Body of pancreas (tissue), 4 donors: Measurements from ENCODE around the gene GNGT2. TPM values are rescaled to one million over a fixed set of nuclear protein-coding genes. Genes with fewer than 3 reads are reported as not detected.
A peak's percentile ranks its signal among the peaks of the same experiment; 100 is the strongest.

Experiments
- ATAC-seq: fragments of 150-250 bp; one replicate; pipeline ENCODE4 v1.9.1; 2016
- DNase-seq, 4 donors: peaks; one replicate each; pipeline ENCODE4 v3.0.0-alpha.2; 2019
- H3K27ac ChIP-seq, 4 donors: fragments of 200-600 bp; sonication (generic); 1 replicate in 3 of 4; 2 replicates in 1 of 4; pipeline versions ENCODE4 v1.5.1 to v1.6.1; 2016 to 2019; ENCODE audit warnings: mild to moderate bottlenecking in 1 of 4, mixed read lengths in 1 of 4, moderate library complexity in 1 of 4
- H3K27me3 ChIP-seq, 2 donors: fragments of 200-600 bp; sonication (generic); one replicate each; pipeline ENCODE4 v1.6.0; 2016; ENCODE audit warnings: mild to moderate bottlenecking in 1 of 2
- H3K36me3 ChIP-seq, 2 donors: fragments of 200-600 bp; sonication (generic); replicated peaks in 1 of 2; 2 replicates each; pipeline ENCODE4 v1.5.1; 2016; ENCODE audit warnings: low read depth in 2 of 2; ENCODE audit not compliant: insufficient read depth in 1 of 2
- H3K4me1 ChIP-seq: fragments of 200-600 bp; sonication (generic); one replicate; pipeline ENCODE4 v1.6.0; 2016
- H3K4me3 ChIP-seq, 2 donors: fragments of 200-600 bp; sonication (generic); 1 replicate in 1 of 2; 2 replicates in 1 of 2; pipeline ENCODE4 v1.5.1; 2016 to 2019
- H3K9me3 ChIP-seq, 3 donors: fragments of 200-600 bp; sonication (generic); 1 replicate in 2 of 3; 2 replicates in 1 of 3; pipeline ENCODE4 v1.5.1; 2016
- POLR2A ChIP-seq, 3 donors: fragments of 450-650 bp; IDR thresholded peaks; one replicate each; pipeline ENCODE4 v1.6.1; 2016; ENCODE audit warnings: antibody characterized with exemption in 3 of 3, mild to moderate bottlenecking in 2 of 3
- WGBS, 2 donors: methylation state at CpG; one replicate each; pipeline ENCODE4 v1.1.5; 2017; 5-methylcytosine and 5-hydroxymethylcytosine counted together
- intact Hi-C: fragments of 100-400 bp; cut with DNase I; formaldehyde crosslinking; loops from one replicate; pipeline ENCODE4 v1.15.1; 2023
- total RNA-seq, 2 donors: library from RNA; depleted of rRNA; stranded (reverse); fragments of >200 nt; gene quantifications; one replicate each; pipeline ENCODE4 v1.1.0, GENCODE V29; 2016
- TF ChIP-seq, protein P1 (sequence below), 7 experiments: fragments of 450-650 bp in 4 of 7; fragments of 200-600 bp in 3 of 7; sonication (generic) in 3 of 7; IDR thresholded peaks; one replicate each; pipeline ENCODE4 v1.5.1; 2016 to 2019; ENCODE audit warnings: antibody characterized with exemption in 7 of 7

Gene GNGT2
- total RNA-seq, 2 donors from 2014 or later, result 16.8 TPM; not detected in 1

DNA sequence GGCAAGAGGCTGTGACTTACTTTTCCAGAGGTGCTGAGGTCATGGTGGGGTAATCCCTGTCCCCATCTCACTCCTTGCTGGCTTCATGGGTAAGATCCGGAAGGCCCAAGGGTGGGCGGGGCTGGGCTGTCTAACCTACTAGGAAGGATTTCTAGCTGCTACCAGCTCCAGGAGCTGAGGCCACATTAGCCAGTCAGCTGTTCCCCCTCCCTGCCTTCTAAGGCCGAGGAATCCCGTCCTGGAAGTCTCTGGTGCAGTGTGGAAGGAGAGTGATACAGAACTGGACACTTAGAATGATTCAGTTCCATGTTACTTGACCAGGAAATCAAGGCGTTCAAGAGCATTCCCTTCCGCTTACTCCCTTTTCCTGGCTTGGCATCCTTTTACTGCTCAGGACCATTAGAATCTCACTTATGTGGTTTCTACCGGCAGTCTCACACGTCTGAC, 8.9 kb downstream of the GNGT2 start:
- Histone ChIP-seq H3K4me3 (no peak overlapping the region), H3K9me3 (no peaks in the 10 kb centered on the region), H3K27me3 (no peaks in the 10 kb centered on the region), H3K4me1 (no peaks in the 10 kb centered on the region), H3K36me3 (no peaks in the 10 kb centered on the region), H3K27ac (no peak overlapping the region)
- DNase-seq (no peak), ATAC-seq (peak; percentile 33)
- intact Hi-C loops, result no loop called here
- TF ChIP-seq, protein P1, sequence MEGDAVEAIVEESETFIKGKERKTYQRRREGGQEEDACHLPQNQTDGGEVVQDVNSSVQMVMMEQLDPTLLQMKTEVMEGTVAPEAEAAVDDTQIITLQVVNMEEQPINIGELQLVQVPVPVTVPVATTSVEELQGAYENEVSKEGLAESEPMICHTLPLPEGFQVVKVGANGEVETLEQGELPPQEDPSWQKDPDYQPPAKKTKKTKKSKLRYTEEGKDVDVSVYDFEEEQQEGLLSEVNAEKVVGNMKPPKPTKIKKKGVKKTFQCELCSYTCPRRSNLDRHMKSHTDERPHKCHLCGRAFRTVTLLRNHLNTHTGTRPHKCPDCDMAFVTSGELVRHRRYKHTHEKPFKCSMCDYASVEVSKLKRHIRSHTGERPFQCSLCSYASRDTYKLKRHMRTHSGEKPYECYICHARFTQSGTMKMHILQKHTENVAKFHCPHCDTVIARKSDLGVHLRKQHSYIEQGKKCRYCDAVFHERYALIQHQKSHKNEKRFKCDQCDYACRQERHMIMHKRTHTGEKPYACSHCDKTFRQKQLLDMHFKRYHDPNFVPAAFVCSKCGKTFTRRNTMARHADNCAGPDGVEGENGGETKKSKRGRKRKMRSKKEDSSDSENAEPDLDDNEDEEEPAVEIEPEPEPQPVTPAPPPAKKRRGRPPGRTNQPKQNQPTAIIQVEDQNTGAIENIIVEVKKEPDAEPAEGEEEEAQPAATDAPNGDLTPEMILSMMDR (IDR thresholded peaks at IDR 0.05), result no peak
- no peak for TF ChIP-seq POLR2A (IDR thresholded peaks at IDR 0.05)
- WGBS, 2 donors, result 78 to 82% methylated on average over 8 of the region's 8 CpGs

DNA sequence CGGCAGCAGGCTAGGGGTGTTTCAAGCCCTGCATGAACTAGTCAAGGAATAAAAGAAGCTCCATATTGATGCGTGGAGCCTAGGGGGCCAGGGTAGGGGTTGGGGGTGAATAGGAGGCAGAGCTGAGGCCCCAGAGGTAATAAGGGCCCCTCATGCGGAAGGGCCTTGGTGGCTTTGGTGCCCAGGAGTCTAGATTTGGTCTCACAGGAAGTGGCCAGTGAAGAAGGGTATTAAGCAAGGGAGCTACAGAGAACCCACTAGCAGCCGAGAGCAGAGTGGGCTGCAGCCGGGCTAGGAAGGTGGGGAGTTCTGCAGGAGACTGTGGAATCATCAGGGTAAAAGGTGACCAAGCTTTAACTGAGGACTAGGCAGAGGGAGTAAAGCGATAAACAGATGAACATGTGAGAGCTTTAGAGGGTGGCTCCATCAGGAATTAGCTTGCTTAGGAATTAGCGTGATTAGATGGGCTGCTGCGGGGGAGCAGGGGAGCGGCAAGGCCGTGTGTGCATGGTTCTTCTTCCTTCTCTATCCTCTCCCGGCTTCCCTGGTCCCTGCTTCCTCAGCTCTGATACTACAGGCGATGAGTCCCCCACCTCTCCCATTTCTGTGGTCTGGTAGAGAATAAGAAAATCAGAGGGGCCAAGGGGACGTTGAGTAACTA, 9.8 kb downstream of the GNGT2 start:
- ATAC-seq, result no peak
- intact Hi-C loops, result no loop called here
- Histone ChIP-seq H3K9me3 (no peaks in the 10 kb centered on the region), H3K27ac (no peak overlapping the region), H3K4me1 (no peaks in the 10 kb centered on the region), H3K36me3 (no peaks in the 10 kb centered on the region), H3K27me3 (no peaks in the 10 kb centered on the region), H3K4me3 (no peak overlapping the region)
- TF ChIP-seq, protein P1 (IDR thresholded peaks at IDR 0.05), result no peak
- TF ChIP-seq POLR2A (IDR thresholded peaks at IDR 0.05), result no peak
- no peak for DNase-seq
- WGBS, 2 donors, result 82% methylated on average over 13 of the region's 13 CpGs

DNA sequence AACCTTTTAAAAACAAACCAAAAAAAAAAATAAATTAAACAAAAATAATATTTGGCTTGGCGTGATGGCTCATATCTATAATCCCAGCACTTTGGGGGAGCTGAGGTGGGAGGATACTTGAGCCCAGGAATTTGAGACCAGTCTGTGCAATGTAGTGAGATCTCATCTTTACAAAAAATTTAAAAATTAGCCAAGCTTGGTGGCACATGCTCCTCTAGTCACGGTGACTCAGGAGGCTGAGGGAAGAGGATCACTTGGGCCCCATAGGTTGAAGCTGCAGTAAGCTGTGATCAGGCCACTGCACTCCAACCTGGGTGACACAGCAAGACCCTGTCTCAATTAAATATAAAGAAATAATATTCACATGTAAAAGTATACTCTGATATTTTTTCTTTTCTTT, 12.2 kb downstream of the GNGT2 start:
- DNase-seq (no peak), ATAC-seq (no peak)
- no peaks in the 10 kb centered on the region for H3K27me3 ChIP-seq
- intact Hi-C loops, result no loop called here
- whole genome bisulfite sequencing, 2 donors, result 78 to 88% methylated on average over 2 of the region's 2 CpGs
- no peaks in the 10 kb centered on the region for H3K9me3 ChIP-seq
- no peak overlapping the region for H3K27ac ChIP-seq
- H3K36me3 ChIP-seq, result no peaks in the 10 kb centered on the region
- TF ChIP-seq, protein P1 (IDR thresholded peaks at IDR 0.05), result no peak
- no peak for TF ChIP-seq POLR2A (IDR thresholded peaks at IDR 0.05)
- H3K4me1 ChIP-seq, result peaks cover 8% of the 10 kb centered on the region
- H3K4me3 ChIP-seq, result no peak overlapping the region

DNA sequence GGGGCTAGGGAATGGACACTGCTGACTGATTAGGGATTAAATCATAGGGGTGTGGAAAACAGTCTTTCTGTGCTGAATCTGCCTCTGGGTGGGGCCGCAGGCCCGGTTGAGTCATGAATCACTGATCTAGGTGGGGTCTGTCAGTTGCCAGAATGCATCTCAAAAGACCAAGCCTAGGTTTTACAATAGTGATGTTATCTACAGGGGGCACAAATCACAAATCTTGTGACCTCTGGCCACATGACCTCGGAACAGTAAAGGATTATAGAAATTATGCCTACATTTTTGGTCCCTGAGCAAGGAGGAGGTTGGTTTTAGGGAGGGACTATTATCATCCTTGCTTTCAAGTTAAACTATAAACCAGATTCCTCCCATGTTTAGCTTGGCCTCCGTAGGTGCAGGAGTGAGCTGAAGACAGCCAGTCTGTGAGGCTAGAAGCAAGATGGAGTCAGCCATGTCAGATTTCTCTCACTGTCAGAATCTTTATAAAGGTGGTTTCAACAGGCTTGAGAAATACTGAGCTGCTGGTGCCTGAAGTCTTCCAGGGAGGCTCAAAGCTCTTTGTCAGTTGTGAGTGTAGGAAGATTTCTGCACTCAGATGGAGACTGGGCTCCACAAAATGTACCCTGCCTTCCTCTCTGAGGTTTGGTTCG, 12.9 kb downstream of the GNGT2 start:
- Histone ChIP-seq H3K9me3 (no peaks in the 10 kb centered on the region), H3K36me3 (no peaks in the 10 kb centered on the region), H3K27me3 (no peaks in the 10 kb centered on the region), H3K4me1 (peaks cover 10% of the 10 kb centered on the region), H3K4me3 (no peak overlapping the region), H3K27ac (no peak overlapping the region)
- WGBS, 2 donors, result 28 to 37% methylated on average over 5 of the region's 5 CpGs
- no peak for DNase-seq
- no peak for ATAC-seq
- intact Hi-C loops, result no loop called here
- TF ChIP-seq POLR2A (IDR thresholded peaks at IDR 0.05), result no peak
- TF ChIP-seq, protein P1 (IDR thresholded peaks at IDR 0.05), result no peak
